Pancreas (tissue), 10 donors: ENCODE data around the gene EGFLAM. TPM values are rescaled to one million over a fixed set of nuclear protein-coding genes. Genes with fewer than 3 reads are reported as not detected.

Experiments
- ATAC-seq, 4 donors: fragments of 200-7000 bp; cut with Tn5 transposase; one replicate each; pipeline versions ENCODE4 v1.8.0 to v1.9.1; 2020; ENCODE audit warnings: mild to moderate bottlenecking in 4 of 4, moderate library complexity in 4 of 4
- DNase-seq, 6 donors: peaks; one replicate each; pipeline ENCODE4 v3.0.0-alpha.2; 2020
- FAIRE-seq: peaks from 2 replicates; lab custom pipeline; 2012; peaks lifted over from hg19 to GRCh38; lab: Jason Lieb, UNC
- H3K27ac ChIP-seq, 4 donors: fragments of 200-600 bp; sonication (generic); 1 replicate in 3 of 4; 2 replicates in 1 of 4; pipeline versions ENCODE4 v1.5.0 to v1.8.0; 2020
- H3K27me3 ChIP-seq, 4 donors: fragments of 200-600 bp; one replicate each; pipeline ENCODE4 v1.8.0; 2021
- H3K36me3 ChIP-seq, 3 donors: fragments of 200-600 bp; sonication (generic) in 1 of 3; one replicate each; pipeline versions ENCODE4 v1.5.0 to v1.8.0; 2020 to 2021
- H3K4me1 ChIP-seq, 3 donors: fragments of 200-600 bp; one replicate each; pipeline ENCODE4 v1.8.0; 2021
- H3K4me3 ChIP-seq, 4 donors: fragments of 200-600 bp; sonication (generic) in 2 of 4; one replicate each; pipeline versions ENCODE4 v1.5.0 to v1.8.0; 2020 to 2021
- H3K9me3 ChIP-seq, 4 donors: fragments of 200-600 bp; one replicate each; pipeline ENCODE4 v1.8.0; 2021
- CTCF ChIP-seq, 4 donors: fragments of 200-600 bp; sonication (generic) in 3 of 4; IDR thresholded peaks; one replicate each; pipeline versions ENCODE4 v1.5.0 to v1.8.0; 2021; ENCODE audit warnings: antibody characterized with exemption in 4 of 4
- WGBS, 2 donors: extraction: QIAGEN DNeasy Blood & Tissue Kit; methylation state at CpG; one replicate each; pipeline ENCODE4 v1.1.7; 2013; 5-methylcytosine and 5-hydroxymethylcytosine counted together
- intact Hi-C, 3 donors: fragments of 100-400 bp; cut with DNase I; formaldehyde crosslinking; loops; one replicate each; pipeline versions ENCODE4 v1.11.1 to v1.14.2; 2022
- polyA plus RNA-seq, 2 donors: library from polyadenylated mRNA; stranded (reverse); fragments of 200-250 nt; gene quantifications; one replicate each; pipeline ENCODE4 v1.2.3, GENCODE V29; 2013
- total RNA-seq, 6 donors: library from RNA; stranded (reverse); fragmentation: NEBNext Ultra II Directional in 4 of 6; extraction: Animal tissue kit (Norgen Biotek cat#: 25700) in 4 of 6; gene quantifications; one replicate each; pipeline versions ENCODE4 v1.2.1 to v1.2.4, GENCODE V29; 2021 to 2023
- donor health status: healthy with polysubstance abuse.
- donor health status: DM: no; HTN: no; CAD: no; lungs with moderate emphysema.
- donor health status: DM: no; HTN: no; CAD: no.
- donor health status: control.
- donor health status: control.
- donor health status: Bipolar disorder and iron deficiency.
- donor health status: DM: yes; HTN: yes; CAD: no.
- donor health status: DM: no; HTN: no; CAD: no.
- donor health status: DM: no; HTN: no; CAD: no.
- donor health status: DM: yes; HTN: yes; CAD: no.

The EGFLAM gene
- total and polyA plus RNA-seq, 8 donors: 0.73 to 2.4 (median 1.1) TPM

GRCh38 chr5:38494175-38494574 lies 235.8 kb downstream of the EGFLAM start:
- no peak overlapping the region for H3K4me3 ChIP-seq

GRCh38 chr5:38494763-38495162 lies 236.4 kb downstream of the EGFLAM start:
- peaks cover 0 to 41% (median 0%) of the 10 kb centered on the region in 3 donors for H3K36me3 ChIP-seq
- intact Hi-C loops: no loop called here
- FAIRE-seq: no peak

More at GRCh38 chr5:38494175-38494574, 235.8 kb downstream of the EGFLAM start:
- DNase-seq: no peak
- Histone ChIP-seq H3K36me3 (peaks cover 0 to 45% (median 0%) of the 10 kb centered on the region in 3 donors), H3K27ac (no peak overlapping the region), H3K4me1 (no peaks in the 10 kb centered on the region), H3K9me3 (no peaks in the 10 kb centered on the region), H3K27me3 (no peaks in the 10 kb centered on the region)
- ATAC-seq: no peak
- intact Hi-C loops: no loop called here
- TF ChIP-seq CTCF (IDR thresholded peaks at IDR 0.05): no peak
- no peak for FAIRE-seq
- WGBS, 2 donors: 92 to 95% methylated on average over 6 of the region's 6 CpGs

GRCh38 chr5:38497946-38498345 lies 239.6 kb downstream of the EGFLAM start:
- Histone ChIP-seq H3K27ac (no peak overlapping the region), H3K36me3 (peaks cover 0 to 21% (median 0%) of the 10 kb centered on the region in 3 donors), H3K4me3 (no peak overlapping the region), H3K9me3 (no peaks in the 10 kb centered on the region), H3K4me1 (no peaks in the 10 kb centered on the region), H3K27me3 (no peaks in the 10 kb centered on the region)
- FAIRE-seq: no peak
- 81 to 83% methylated on average over 2 of the region's 2 CpGs for WGBS, 2 donors
- peak in 3 of 4 donors; percentile 44 to 81 (median 60) for ATAC-seq
- intact Hi-C loops: no loop called here
- no peak for TF ChIP-seq CTCF (IDR thresholded peaks at IDR 0.05)
- no peak for DNase-seq

More at GRCh38 chr5:38494763-38495162, 236.4 kb downstream of the EGFLAM start:
- H3K27ac ChIP-seq: no peak overlapping the region
- DNase-seq (no peak), ATAC-seq (peak in 1 of 4 donors; percentile 41)
- 85 to 87% methylated on average over 7 of the region's 7 CpGs for WGBS, 2 donors
- TF ChIP-seq CTCF (IDR thresholded peaks at IDR 0.05): no peak
- H3K4me1 ChIP-seq: no peaks in the 10 kb centered on the region
- H3K9me3 ChIP-seq: no peaks in the 10 kb centered on the region
- no peaks in the 10 kb centered on the region for H3K27me3 ChIP-seq
- no peak overlapping the region for H3K4me3 ChIP-seq

GRCh38 chr5:38500573-38501260 lies 242.4 kb downstream of the EGFLAM start:
- intact Hi-C loops: no loop called here
- H3K27me3 ChIP-seq: no peaks in the 10 kb centered on the region
- H3K9me3 ChIP-seq: no peaks in the 10 kb centered on the region
- DNase-seq: no peak
- peaks cover 0 to 10% (median 0%) of the 10 kb centered on the region in 3 donors for H3K36me3 ChIP-seq
- 87 to 90% methylated on average over 4 of the region's 4 CpGs for WGBS, 2 donors
- no peak for FAIRE-seq
- no peaks in the 10 kb centered on the region for H3K4me1 ChIP-seq
- H3K4me3 ChIP-seq: no peak overlapping the region
- no peak overlapping the region for H3K27ac ChIP-seq
- ATAC-seq: no peak
- TF ChIP-seq CTCF (IDR thresholded peaks at IDR 0.05): no peak

- Histone ChIP-seq H3K27ac (no peak overlapping the region), H3K9me3 (no peaks in the 10 kb centered on the region), H3K27me3 (no peaks in the 10 kb centered on the region), H3K4me3 (no peak overlapping the region), H3K36me3 (peaks cover 0 to 4% (median 0%) of the 10 kb centered on the region in 3 donors), H3K4me1 (no peaks in the 10 kb centered on the region)
- 85 to 86% methylated on average over 3 of the region's 3 CpGs for WGBS, 2 donors
- intact Hi-C loops: no loop called here
- FAIRE-seq (no peak), ATAC-seq (no peak), DNase-seq (no peak)
- TF ChIP-seq CTCF (IDR thresholded peaks at IDR 0.05): no peak
Observed at GRCh38 chr5:38506302-38506701, 247.9 kb downstream of the EGFLAM start.
